HG03342 (cell line): ENCODE measurements around the gene BTN3A1.
A peak's percentile ranks its signal among the peaks of the same experiment; 100 is the strongest.
"Not testable (repeated sequence)": the region's sequence is repeated elsewhere in the genome, so short reads cannot be mapped to it uniquely, and the experiment has no call there.

Experiments used
- ATAC-seq: cut with Tn5 transposase; IDR thresholded peaks from one replicate; pipeline ENCODE4 v1.9.1; 2021; ENCODE audit warnings: mild to moderate bottlenecking, moderate library complexity; ENCODE audit not compliant: unreplicated experiment

BTN3A1 gene

DNA sequence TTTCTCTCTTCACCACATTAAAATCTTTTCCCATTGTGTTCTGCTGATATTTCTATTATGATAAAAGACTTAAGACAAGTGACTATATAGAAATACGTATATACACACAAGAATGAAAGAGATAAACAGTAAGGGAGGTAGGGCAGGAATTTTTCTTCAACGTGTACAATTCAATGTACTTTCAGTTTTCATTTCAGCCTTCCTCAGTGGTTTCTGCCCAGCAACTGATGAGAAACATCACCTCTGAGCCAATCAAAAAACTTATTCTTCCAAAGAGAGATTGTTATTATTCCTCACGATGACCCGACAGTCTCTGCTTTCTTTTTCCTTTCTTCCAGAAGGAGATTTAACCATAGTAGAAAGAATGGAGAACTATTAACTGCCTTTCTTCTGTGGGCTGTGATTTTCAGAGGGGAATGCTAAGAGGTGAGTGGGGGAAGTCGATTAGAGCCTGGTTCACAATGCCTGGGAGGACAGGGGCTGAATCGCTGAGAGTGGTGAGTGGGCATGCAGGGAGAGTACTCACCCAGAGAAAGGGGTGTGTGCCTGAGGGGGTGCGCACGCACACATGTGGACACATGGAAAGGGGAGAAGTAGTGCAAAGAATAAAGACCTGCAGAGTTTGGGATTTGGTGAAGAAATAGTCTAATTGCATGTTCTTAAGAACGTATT is at the start of gene BTN3A1:
Gene BTN3A1 (plus strand): TSS at position 289 of the 672 bp plus-strand sequence. CDS start 3,289 bp downstream, outside the sequence.
- ATAC-seq: peak; percentile 84

DNA sequence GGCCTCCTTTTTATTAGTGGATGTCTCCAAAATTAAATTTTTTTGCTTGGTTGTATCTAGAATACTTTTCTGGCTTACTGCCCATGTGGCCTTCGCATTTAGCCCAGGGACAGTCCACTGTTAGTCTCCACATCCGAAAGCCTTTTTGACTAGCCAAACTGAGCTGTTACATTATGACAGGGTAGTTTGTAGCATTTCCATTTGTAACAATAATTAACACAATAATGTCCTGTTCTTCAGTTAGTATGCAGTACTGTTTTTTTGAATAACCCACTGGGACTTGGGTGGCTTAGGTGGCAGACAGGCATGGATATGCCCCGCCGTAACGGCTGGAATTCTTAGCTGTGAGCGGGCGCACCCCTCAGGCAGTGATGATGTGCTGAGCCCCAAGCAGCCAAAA is 49.8 kb upstream of the BTN3A1 start:
- no peak for ATAC-seq

DNA sequence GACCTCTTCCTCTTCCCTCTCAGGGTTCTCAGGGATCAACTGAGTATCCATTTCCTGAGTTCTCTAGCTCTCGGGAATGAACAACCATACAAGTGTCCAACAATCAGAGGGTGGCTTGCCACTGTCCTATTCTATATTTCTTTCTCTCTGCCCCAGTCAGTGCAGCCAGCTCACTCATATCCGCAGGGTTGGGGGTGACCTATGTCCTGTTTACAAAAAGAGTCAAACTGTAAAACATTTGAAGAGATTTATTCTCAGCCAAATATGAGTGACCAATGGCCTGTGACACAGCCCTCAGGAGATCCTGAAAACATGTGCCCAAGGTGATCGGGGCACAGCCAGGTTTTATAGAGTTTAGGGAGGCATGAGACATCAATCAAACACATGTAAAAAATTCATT is 47.9 kb upstream of the BTN3A1 start:
- no peak for ATAC-seq

DNA sequence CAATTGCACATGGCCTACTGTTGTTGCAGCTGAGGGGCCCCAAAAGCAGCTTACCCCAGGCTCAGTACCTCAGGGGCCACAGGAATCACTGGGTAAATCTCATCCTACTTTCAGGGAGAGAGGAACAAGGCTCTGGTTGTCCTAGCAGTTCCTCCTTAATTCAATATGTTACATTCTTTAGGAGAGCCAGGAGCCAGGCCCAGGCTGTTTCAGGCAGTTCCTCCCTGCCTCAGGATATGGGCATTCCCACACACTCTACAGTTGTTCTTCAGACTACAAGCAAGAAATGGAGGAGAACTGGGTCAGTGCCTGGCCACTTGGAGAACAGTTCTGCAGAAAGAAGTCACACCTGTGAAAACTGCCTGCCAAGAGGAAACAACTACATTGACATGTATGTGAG is 46.7 kb upstream of the BTN3A1 start:
- no peak for ATAC-seq

DNA sequence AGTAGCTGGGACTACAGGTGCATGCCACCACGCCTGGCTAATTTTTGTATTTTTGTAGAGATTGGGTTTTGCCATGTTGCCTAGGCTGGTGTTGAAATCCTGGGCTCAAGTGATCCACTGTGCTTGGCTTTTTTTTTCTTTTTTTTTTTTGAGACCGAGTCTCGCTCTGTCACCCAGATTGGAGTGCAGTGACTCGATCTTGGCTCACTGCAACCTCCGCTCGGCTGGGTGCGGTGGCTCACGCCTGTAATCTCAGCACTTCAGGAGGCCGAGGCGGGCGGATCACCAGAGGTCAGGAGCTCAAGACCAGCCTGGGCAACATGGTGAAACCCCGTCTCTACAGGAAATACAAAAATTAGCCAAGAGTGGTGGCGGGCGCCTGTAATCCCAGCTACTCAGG is 44.5 kb upstream of the BTN3A1 start:
- not testable (repeated sequence) for ATAC-seq

DNA sequence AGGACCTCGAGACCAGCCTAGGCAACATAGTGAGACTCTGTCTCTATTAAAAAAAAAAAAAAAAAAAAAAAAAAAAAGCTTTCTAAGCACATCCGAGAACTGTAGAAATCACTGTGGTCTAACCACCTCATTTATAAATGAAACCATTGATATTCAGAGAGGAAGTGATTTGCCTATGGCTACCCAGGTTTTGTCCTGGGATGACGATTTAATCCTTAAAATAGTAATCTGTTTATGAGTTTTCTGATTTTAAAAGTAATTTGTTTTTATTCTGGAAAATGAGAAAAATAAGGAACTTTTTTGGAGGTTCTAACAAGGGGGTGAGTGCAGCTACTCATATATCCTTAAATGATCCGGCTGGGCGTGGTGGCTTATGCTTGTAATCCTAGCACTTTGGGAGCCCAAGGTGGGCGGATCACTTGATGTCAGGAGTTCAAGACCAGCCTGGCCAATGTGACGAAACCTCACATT is 43.5 kb upstream of the BTN3A1 start:
- peak; percentile 63 for ATAC-seq

DNA sequence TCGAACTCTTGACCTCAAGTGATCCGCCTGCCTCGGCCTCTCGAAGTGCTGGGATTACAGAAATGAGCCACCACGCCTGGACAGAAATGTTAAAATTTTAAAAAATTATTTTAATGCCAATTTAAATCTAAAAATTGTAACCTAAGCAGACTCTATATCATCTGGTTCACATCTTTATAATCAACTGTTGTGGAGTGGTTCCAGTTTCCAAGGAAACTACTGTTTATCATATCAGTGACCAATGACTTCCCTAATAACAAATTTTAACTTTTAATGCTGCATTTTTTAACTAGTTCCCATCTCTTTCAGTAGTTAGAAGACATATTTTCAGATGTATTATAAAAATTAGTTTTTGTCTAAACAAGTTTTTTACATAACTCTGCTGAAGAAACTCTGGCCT is 42.3 kb upstream of the BTN3A1 start:
- ATAC-seq: no peak

DNA sequence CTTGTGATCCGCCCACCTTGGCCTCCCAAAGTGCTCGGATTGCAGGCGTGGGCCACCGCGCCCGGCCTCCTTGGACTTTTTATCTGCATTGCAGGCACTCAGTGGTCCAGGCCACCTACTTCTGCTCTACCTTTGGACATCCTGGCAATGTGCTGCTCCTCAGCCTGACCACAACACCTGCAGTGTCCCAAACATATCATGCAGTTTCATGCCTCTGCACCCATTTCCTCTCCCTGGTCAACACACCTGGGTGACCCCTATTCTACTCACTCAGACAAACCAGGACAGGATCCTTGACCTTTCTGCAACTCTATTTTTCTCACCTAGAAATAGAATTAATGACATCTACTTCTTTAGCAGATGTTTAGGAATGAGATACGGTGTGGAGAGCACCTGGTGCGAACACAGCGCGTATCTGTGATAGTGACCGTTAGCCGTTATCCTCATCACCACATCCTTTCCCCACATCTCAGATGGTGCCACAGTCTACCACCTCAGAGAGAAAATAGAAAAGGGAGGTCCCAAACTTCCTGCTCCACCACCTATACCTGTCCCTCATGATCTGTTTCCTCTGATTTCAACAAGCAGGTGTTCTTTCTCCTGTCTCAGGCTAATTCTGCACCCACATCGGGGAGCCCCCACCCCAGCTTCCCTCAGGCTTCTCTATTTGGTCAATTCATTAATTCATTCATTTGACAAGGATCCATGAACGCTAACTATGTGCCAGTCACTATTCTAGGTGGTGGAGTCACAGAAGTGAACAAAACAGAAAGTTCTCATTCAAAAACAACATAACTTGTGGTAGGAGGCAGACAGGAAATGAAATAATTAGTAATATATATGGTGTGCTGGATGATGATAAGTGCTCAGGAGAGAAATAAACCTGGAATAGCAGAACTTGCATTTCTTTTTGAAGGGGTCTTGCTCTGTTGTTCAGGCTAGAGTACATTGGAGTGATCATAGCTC is 41.3 kb upstream of the BTN3A1 start:
- ATAC-seq: no peak

DNA sequence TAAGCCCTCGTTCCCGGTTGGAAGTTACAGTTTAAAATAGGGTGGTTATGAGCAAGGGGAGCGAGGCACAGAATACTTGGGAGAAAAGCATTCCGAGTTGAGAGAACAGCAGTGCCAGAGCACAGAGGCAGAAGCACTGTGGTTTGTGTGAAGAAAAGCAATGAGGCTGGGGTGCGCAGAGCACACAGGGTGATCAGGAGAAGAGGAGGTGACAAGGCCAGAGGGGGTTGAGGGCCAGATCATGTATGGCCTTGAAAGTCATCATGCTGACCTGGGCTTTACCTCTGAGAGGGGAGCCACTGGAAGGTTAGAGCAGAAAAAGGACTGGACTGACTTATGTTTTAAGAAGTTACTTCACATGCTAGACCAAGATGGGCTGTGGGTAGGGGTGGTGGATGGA is 40.5 kb upstream of the BTN3A1 start:
- ATAC-seq: no peak

DNA sequence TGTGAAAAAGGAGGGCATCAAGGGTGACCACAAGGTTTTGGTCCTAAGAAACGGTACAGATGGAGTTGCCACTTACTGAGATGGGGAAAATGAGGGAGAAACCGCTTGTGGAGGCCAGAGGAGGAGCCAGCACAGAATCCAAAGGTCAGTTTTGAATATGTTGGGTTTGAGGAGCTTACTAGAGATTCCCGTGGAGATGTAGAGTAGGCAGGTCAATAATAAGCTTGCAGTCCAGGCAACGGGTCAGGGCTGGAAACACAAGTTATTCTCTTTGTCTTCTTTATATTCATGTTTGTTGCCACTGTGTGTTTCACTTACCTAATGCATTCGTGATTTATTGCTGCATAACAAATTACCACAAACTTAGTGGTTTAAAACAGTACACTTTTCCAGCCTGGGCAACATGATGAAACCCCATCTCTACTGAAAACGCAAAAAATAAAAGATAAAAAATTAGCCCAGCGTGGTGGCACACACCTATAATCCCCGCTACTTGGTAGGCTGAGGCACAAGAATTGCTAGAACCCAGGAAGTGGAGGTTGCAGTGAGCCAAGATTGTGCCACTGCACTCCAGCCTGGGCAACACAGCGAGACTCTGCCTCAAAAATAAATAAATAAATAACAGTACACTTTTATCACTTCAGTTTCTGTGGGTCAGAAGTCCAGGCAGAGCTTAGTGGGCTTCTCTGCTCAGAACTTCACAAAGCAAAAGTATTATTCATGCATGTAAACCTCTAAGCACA is 39.8 kb upstream of the BTN3A1 start:
- ATAC-seq: no peak

DNA sequence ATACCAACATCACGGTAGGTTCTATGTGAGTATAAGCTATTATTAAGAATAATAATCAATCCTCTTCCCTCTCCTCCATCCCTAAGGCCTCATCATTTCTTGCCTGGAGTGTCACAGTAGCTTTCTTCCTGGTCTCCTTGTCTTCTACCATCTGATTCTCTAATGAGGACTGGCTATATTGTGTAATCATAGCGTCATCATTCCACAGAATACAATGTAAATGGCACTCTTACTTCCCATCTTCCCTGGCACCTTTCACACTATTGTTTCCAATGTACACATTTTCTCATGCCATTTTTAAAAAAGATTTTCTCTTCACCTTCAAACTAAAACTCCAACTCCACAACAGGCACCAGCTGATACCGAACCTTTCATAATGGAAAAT is 39.2 kb upstream of the BTN3A1 start:
- ATAC-seq: no peak

DNA sequence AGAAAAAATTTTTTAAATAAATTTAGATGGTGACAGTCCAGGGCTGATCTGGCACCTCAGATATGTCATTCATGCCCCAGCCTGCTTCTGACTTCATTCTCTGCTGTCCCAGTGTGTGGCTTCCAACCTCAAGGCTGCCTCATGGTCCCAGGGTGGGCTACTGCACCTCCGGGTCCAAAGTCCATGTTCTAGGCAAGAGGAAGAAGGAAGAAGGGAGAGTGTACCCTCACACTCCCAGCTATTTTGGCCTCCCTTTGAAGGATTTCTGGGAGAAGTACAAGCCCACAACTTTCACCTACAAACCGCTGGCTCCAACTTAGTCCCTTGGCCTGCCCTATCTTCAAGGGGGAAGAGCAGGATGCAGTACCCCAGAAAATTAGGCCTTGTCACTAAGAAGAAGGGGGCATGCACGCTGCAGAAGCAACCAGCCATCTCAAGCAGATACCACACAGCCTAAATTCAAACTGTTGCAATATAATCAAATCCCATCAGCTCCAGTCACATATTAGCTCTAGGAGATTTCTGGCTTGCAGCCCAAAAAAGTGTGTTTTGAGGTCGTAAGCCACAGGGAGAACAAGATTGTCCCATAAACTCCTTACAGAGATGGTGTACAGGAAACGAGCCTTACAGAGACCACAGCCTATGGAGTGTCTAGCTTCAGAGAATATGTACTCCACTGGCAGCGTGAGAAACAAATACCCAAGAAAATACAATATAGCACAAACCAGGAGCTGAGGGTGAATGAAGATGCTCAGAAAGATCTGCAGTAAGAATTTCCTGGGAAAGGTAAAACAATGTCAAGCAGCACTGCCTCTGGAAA is 38.0 kb upstream of the BTN3A1 start:
- no peak for ATAC-seq

DNA sequence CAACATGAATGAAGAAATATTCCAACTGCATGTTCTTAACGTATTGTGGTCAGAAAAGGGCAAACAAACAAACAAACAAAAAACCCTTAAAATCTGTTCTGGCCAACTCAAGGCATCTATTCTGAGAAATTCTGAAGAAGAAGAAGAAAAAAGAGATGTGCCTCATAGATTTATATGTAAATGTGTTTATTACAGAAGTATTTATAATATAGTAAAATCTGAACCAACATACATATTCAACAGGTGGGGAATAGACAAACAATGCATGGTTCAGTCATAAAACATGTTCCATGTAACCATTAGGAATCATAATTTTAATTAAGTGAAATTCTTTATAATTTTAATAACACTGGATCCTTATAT is 36.5 kb upstream of the BTN3A1 start:
- ATAC-seq: no peak

DNA sequence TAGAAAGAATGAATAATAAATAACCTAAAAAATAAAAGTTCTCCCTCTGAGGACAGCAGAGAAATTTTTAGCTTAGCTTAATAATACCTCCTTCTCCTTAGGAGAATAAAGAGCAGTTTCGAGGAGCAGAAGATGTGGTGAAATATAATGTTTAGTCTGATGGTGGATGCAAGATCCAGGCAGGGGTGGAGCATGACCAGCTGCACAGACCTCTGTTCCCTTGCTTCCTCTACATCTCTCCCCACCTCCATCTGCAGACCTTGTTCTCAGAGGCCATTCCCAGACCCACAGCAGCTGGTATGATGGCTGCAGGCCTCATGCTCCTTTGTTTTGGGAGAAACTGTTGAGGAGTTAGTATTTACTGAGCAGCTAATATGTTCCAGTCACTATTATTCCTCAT is 35.6 kb upstream of the BTN3A1 start:
- ATAC-seq: no peak

DNA sequence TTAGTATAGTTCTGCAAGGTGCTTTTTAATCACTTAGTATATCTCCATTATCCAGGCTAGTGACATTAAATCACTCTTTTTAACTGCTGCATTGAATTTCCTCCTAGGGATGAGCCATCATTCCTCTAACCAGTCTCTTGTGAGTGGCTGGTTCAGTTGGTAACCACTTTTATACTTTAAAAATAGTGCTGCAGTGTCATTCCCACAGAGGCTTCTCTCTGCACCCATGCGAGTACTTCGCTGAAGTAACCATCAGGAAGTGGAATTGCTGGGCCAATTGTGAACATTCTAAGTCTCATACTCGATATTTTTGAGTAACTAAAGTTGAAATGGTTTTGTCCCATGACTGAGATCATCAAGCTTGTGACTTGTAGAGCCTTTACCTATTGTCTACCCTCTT is 35.0 kb upstream of the BTN3A1 start:
- no peak for ATAC-seq

DNA sequence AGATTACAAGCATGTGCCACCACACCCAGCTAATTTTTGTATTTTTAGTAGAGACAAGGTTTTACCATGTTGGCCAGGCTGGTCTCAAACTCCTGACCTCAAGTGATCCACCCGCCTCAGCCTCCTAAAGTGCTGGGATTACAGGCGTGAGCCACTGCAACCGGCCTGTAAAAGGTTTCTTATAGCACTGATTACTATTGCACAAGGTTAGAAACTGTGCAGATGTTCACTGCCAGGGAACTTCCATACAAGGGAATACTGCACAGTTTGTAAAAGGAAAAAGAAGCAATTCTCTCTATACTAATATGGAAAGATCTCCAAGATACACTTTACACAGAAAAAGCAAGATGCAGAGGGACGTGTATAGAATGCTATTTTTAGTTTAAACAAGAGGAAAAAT is 30.3 kb upstream of the BTN3A1 start:
- not testable (repeated sequence) for ATAC-seq

DNA sequence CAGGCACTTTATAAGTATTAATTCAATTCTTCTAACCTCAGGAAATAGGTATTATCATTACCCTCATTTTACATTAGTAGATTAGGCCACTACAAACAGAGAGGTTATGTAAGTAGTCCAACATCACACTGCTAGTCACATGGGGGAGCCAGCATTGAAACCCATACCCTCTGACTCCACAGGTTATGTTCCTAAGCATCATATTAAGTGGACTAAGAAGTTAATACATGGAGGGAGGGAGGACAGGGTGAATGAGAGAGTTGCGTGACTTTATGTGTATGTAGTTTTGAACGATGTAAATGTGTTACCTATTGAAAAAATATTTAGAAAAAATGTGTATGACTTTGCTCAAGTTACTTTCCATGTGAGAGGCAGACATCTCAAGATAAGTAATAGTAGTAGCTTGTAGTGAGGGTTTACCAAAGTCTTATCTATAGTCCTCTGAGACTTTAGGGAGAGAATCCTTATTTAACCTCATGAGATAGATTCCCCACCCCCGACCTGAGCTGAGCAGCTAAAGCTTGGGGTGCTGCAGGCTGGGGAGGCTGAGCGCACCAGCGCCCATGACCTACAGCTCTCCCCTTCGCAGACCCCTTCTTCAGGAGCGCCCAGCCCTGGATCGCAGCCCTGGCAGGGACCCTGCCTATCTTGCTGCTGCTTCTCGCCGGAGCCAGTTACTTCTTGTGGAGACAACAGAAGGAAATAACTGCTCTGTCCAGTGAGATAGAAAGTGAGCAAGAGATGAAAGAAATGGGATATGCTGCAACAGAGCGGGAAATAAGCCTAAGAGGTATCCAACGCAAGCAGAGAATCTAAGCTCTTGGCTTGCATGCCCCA is 29.5 kb upstream of the BTN3A1 start:
- no peak for ATAC-seq

DNA sequence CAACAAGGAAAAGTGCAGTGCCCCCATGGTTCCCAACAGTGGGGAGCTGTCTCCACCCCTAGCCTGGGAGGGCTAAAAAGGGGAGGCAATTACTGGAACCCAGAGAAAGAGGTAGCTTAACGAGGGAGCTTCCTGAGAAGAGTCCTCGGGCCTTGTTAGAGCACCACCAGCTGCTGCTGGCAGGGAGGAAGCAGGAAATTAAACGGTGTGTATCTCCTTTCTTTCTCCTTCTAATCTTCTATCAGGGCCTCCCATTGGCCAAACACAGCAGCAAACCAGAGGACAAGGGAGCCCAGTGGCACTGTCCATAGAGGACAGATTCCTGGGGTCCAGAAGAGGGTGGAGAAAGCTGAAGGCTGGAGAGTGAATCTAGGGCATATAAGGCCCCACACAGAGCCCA is 26.8 kb upstream of the BTN3A1 start:
- no peak for ATAC-seq

DNA sequence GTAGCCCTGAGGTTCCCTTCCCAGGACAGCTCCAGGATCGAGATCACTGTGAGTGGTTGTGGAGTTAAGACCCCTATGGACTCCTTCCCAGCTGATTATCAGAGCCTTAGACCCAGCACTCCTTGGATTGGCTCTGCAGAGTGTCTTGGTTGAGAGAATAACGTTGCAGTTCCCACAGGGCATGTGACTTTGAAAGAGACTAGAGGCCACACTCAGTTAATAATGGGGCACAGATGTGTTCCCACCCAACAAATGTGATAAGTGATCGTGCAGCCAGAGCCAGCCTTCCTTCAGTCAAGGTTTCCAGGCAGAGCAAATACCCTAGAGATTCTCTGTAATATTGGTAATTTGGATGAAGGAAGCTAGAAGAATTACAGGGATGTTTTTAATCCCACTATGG is 24.4 kb upstream of the BTN3A1 start:
- no peak for ATAC-seq

DNA sequence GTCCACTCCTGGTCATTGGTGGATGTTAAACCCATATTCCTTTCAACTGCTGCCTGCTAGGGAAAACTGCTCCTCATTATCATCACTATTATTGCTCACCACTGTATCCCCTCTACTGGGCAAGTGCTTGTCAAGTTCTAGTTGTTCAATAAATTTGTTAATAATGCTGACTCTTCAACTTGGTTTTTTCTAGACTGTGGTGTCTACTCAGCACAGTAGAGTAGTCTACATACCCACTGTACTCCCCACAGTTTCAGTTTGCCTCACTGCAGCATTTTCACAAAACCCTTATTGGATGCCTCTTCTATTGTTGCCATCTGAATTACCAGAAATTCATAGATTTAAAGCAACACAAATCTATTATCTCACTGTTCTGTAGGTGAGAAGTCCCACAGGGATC is 23.9 kb upstream of the BTN3A1 start:
- ATAC-seq: not testable (repeated sequence)
